NCI-H526 (cell line): Measurements from ENCODE around the gene TLE6.
A peak's percentile ranks its signal among the peaks of the same experiment; 100 is the strongest.
"Not testable (repeated sequence)": the region's sequence is repeated elsewhere in the genome, so short reads cannot be mapped to it uniquely, and the experiment has no call there.

Source experiments
- DNase-seq, 2 experiments: peaks; one replicate each; lab custom pipeline; 2025; lab: John Stamatoyannopoulos, UW

TLE6 gene

GRCh38 chr19:3004522-3004921 is 27.2 kb downstream of the TLE6 start:
- no peak for DNase-seq

DNA sequence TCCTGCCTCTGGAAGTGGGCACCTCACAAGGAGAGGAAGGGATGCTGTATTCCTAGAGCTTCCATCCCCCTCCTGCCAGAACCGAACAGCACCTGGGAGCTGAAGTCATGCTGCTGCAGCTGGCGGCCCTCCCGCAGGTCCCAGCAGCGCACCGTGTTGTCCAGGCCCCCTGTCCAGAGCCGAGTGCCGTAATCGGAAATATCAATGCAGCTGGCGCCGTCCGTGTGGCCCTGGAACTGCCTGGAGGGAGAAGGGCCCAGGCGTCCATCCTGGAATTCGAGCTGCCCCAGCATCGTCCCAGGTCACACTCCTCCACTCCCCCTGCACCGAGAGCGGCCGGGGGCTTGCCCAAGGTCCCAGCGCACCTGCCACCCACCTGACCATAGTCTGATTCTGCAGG is 28.0 kb downstream of the TLE6 start:
- no peak for DNase-seq

DNA sequence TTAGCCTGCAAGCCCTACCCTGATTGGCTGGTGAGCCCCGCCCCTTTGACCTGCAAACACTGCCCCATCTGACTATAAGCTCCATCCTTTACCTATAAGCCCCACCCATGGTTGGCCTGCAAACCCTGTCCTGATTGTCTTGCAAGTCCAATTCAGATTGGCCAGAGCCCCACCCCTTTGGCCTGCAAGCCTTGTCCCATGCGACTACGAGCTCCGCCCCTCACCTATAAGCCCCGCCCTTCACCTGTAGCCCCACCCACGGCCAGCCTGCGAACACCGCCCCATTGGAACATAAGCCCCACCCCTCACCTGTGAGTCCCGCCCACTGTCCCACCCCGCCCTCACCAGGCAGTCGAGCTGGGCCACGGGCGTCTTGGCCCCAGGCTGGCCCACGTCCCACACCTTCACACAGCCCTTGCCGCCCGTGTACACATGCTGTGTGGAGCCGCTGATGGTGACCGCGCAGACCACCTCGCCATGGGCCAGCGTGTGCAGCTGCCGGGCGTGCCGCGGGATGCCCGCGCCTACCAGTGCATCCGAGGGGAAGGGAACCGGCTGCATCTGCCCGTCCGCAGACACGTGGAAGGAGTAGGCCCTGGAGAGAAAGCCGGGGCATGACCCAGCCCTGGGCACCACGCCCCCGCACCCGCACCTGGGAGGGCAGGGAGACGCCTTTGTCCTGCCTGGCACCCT is 28.9 kb downstream of the TLE6 start:
- peak in 1 of 2 experiments; percentile 18 for DNase-seq

DNA sequence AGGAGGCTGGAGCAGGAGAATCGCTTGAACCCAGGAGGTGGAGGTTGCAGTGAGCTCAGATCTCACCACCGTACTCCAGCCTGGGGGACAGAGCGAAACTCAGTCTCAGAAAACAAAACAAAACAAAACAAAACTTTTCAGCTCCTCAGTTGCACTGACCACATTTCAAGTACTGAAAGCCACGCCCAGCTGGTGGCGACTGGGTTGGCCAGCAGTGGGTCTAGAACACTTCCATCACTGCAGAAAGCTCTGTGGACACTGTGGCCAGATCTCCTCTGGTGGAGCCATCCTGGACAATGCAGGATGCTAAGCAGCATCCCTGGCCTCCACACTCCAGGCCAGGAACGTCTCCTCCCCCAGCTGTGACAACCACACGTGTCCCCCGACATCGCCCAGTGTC is 30.6 kb downstream of the TLE6 start:
- no peak for DNase-seq

DNA sequence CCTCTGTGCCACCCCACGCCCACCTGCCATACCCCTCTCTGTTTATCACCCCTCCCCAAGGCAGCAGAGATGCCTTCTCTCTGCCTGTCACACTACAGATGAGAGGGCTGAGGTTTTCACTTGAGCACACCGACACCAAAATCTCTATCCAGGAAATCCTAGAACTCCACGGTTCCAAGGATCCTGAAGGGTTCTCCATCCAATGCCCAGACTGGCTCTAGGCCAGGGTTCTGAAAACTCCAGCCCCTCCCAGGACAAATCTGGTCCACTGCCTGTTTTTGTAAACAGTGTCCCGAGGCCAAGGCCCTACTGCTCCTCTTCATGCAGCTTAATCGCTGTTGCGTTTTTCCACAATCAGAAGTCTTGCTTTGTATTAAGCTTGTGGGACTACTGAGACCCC is 31.6 kb downstream of the TLE6 start:
- no peak for DNase-seq

- DNase-seq, result no peak
Observed at GRCh38 chr19:3010871-3011270, 33.5 kb downstream of the TLE6 start.

DNA sequence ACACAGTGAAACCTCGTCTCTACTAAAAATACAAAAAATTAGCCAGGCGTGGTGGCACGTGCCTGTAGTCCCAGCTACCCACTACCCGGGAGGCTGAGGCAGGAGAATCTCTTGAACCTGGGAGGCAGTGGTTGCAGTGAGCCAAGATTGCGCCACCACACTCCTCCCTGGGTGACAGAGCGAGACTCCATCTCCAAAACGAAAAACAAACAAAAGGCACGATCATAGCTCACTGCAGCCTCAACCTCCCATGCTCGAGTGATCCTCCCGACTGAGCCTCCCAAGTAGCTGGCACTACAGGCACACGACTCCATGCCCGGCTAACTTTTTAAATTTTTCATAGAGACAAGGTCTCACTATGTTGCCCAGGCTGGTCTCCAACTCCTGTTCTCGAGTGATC is 34.7 kb downstream of the TLE6 start:
- DNase-seq, result not testable (repeated sequence)

DNA sequence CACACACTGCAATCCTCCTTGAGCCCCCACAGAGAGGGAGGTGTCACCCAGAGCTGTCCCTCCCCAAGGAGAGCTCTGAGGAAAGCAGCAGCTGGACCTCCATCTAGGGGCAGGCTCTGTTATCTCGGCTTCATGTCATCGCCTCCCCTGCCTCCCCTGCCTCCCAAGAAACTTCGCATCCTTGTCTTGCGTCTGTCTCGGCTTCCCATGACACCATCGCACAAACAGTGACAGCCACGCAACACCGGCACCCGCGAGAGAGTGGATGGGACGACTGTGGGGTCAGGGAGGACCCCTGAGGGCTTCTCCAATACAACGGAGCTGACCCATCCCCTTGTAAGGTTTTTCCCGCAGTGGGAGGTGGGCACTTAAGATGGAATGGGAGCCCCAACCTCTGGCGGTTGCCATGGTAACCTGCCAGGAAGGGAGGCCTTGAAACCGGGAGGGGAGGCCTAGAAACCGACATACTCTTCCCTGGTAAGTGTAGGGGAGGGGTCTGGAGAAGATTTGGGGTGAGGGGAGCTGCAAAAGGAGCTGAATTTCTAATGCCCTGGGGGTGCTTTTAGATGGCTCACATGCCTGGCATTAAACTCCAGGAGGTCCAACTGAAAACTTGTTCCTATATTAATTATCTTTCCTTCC is 35.4 kb downstream of the TLE6 start:
- DNase-seq, result no peak

DNA sequence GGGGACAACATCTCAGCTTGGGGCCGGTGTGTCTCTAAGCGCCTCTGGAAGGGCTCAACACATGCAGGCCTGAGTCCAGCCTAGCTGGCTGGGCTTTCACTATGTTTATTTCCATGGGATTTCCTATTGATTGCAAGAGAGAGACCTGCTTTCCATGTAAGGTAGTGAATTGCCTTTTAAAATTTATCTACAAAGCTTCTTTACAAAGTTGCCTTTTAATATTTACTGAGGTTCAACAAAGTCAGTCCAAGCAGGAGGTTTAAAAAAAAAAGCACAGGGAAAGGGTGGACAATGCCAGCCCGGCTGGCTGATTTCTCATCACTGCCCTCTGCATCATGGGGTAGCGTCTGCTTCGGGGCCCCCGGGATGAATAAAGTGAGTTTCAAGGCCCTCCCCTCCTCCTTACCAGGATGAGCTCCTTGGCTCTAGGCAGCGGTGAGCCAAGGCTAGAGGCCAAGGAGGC is 35.9 kb downstream of the TLE6 start:
- no peak for DNase-seq

GRCh38 chr19:3014135-3014534 is 36.8 kb downstream of the TLE6 start:
- DNase-seq, result no peak

- DNase-seq, result no peak
Observed at GRCh38 chr19:3015126-3016057, 38.0 kb downstream of the TLE6 start.

- DNase-seq, result no peak
Observed at GRCh38 chr19:3017923-3018322, 40.6 kb downstream of the TLE6 start.

DNA sequence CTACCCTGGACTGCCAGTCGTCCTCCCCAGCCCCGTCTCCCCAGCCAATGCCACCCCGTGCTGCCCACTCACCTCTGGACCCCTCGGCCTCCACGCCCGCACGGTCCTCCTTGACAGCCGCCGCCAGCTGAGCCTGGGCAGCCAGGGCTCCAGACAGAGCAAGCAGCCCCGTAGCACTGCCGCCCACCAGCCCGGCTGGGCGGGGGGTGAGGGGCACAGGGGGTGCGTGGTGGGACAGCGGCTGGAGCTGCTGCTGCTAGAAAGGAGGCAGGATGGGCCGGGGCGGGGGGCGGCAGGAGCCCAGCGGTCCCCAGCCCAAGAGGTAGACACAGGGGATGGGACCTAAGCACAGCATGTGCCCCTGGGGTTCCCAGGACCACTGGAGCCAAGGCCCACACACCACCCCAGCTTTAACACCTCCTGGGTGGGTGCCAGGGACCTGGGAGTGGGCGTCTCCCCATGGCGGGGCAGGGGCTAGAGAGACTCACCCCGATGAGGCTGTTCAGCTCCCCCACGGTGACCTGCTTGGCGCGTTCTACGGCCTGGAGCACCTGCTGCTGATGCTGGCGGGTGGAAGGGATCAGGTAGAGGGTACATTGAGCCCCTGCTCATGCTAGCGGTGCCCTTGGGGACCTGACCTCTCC is 42.0 kb downstream of the TLE6 start:
- DNase-seq, result no peak

DNA sequence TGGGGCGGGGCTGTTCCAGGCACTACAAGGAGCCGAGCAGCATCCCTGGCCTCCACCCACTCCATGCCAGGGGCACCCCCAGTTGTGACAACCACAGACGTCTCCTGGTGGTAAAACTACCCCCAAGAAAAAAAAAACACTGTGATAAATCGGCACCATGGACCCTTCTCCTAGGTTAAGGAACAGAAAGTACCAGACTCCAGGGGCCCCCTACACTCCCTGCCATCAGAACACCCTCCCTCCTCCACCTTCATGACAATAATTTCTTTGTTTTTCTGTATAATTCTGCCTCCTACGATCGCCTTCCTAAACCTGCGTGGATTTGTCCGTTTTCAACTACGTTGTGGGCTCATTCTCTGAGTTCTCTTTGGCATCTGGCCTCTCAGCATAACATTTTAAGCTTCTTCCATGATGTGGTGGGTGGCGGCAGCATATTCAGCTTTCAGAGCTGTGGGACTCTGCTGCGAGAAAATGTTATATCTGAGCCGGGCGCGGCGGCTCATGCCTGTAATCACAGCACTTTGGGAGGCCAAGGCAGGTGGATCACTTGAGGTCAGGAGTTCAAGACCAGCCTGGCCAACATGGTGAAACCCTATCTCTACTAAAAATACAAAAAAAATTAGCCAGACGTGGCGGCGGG is 43.1 kb downstream of the TLE6 start:
- DNase-seq, result no peak

DNA sequence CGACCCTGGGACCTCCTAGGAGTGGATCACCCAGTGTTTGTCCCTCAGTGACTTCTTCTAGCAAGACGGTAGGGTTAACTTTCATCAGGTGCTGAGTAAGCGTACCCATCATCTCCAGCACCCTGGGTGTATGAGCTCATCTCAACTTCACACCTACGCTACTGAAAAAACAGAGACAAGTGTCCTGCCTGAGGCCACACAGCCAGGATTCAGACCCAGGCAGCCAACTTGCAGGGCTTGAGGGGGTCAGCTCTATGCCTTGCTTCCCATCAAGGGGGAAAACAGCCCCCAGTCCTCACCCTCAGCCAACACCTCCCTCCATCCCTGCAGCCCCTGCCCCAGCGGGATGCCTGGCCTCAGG is 47.1 kb downstream of the TLE6 start:
- DNase-seq, result no peak

- no peak for DNase-seq
Observed at GRCh38 chr19:3024870-3025548, 47.6 kb downstream of the TLE6 start.

DNA sequence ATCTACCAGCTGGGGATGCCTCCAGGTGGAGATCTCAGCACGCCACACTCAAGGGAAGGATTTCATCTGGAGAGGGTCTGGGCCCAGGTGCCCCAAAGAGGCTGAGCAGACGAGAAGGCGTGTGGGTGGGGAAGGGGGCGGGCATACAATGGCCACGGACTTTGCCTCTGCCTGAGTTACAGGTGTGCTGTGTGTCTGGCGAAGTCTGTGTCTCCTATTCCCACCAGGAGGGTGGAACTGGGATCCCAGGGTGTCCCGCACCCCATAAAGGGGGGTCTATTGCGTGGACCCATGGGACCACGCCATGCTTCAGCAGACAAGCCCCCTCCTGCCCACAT is 48.2 kb downstream of the TLE6 start:
- no peak for DNase-seq

- DNase-seq, result no peak
Observed at GRCh38 chr19:3026768-3027167, 49.4 kb downstream of the TLE6 start.

DNA sequence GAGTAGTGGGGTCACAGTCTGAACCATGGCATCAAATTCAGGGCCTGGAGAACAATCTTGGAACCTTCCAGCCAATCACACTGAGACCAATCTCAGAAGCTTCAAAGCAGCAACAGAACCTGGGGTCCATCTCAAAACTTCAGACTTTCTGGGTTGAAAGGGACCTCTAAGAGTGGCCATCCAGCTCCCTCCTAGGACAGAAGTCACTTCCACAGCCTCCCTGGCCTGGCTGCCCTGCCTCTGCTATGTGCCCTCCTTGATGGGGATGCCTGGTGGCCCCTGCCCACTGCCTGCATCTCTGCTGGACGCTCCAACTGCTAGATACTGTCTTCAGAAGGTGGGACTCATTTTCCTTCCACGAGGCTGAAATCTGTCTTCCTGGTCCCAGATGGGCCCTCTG is 49.9 kb downstream of the TLE6 start:
- no peak for DNase-seq

GRCh38 chr19:3027981-3028304 is 50.6 kb downstream of the TLE6 start:
- no peak for DNase-seq

- peak in 1 of 2 experiments; percentile 22 for DNase-seq
Observed at GRCh38 chr19:3028305-3029064, 51.1 kb downstream of the TLE6 start.
